Lung (tissue), 12 donors: ENCODE results near the gene PRKAG1. TPM values are rescaled to one million over a fixed set of nuclear protein-coding genes. Genes with fewer than 3 reads are reported as not detected.

Experiments
- ATAC-seq: fragments of 200-7000 bp; cut with Tn5 transposase; one replicate; pipeline ENCODE4 v1.9.1; 2020; ENCODE audit warnings: moderate number of reproducible peaks; ENCODE audit not compliant: insufficient read depth, low FRiP score
- DNase-seq, 3 donors: peaks; one replicate each; pipeline ENCODE4 v3.0.0-alpha.2; 2013 to 2017
- H3K27ac ChIP-seq, 2 donors: one replicate each; pipeline ENCODE4 v1.5.1; 2013; ENCODE audit warnings: mild to moderate bottlenecking in 2 of 2, moderate library complexity in 2 of 2, control low read depth in 1 of 2, inconsistent platforms in 1 of 2, low read depth in 1 of 2, low read length in 1 of 2
- H3K27me3 ChIP-seq, 3 donors: one replicate each; pipeline ENCODE4 v1.5.1; 2013; ENCODE audit warnings: low read length in 2 of 3; ENCODE audit not compliant: control insufficient read depth in 3 of 3, insufficient read depth in 3 of 3
- H3K36me3 ChIP-seq, 4 donors: one replicate each; pipeline ENCODE4 v1.5.1; 2013; ENCODE audit warnings: low read length in 4 of 4, mild to moderate bottlenecking in 1 of 4, moderate library complexity in 1 of 4; ENCODE audit not compliant: control insufficient read depth in 4 of 4, insufficient read depth in 4 of 4
- H3K4me1 ChIP-seq, 5 donors: one replicate each; pipeline ENCODE4 v1.5.1; 2013; ENCODE audit warnings: low read length in 5 of 5, mild to moderate bottlenecking in 2 of 5, moderate library complexity in 1 of 5; ENCODE audit not compliant: control insufficient read depth in 5 of 5, insufficient read depth in 5 of 5
- H3K4me3 ChIP-seq: one replicate; pipeline ENCODE4 v1.5.1; 2013; ENCODE audit warnings: mild to moderate bottlenecking, control low read depth, moderate library complexity
- H3K9ac ChIP-seq, 2 donors: one replicate each; pipeline ENCODE4 v1.5.1; 2013; ENCODE audit warnings: low read length in 2 of 2, control low read depth in 1 of 2; ENCODE audit not compliant: insufficient read depth in 1 of 2
- H3K9me3 ChIP-seq, 4 donors: one replicate each; pipeline ENCODE4 v1.5.1; 2013; ENCODE audit warnings: low read length in 3 of 4, mild to moderate bottlenecking in 1 of 4, moderate library complexity in 1 of 4; ENCODE audit not compliant: control insufficient read depth in 4 of 4, insufficient read depth in 3 of 4
- CTCF ChIP-seq: IDR thresholded peaks from 2 replicates; pipeline ENCODE4 v1.5.1; 2012; ENCODE audit warnings: mild to moderate bottlenecking; ENCODE audit errors: control extremely low read depth, extremely low read depth
- WGBS, 2 donors: extraction: QIAGEN DNeasy Blood & Tissue Kit; methylation state at CpG; one replicate each; pipeline ENCODE4 v1.1.7; 2013; 5-methylcytosine and 5-hydroxymethylcytosine counted together
- polyA plus RNA-seq, 2 donors: library from polyadenylated mRNA; stranded (reverse); fragments of 200-250 nt; gene quantifications; one replicate each; pipeline ENCODE4 v1.2.1, GENCODE V29; 2013
- total RNA-seq, 2 donors: library from RNA; depleted of rRNA in 1 of 2; stranded (reverse); fragments of >200 nt in 1 of 2; gene quantifications; one replicate each; pipeline ENCODE4 v1.2.1, GENCODE V29; 2014 to 2021
- donor health status: control.
- donor health status: control.
- donor health status: Bipolar disorder and iron deficiency.
- donor health status: healthy.
- donor health status: DM: yes; HTN: yes; CAD: no.

The PRKAG1 gene
- total and polyA plus RNA-seq, 4 donors, result 33.1 to 54.5 (median 49.6) TPM

GRCh38 chr12:49014547-49014946 lies 4.0 kb downstream of the PRKAG1 start:
- no peaks in the 10 kb centered on the region for H3K27me3 ChIP-seq
- ATAC-seq (no peak), DNase-seq (peak in 2 of 3 donors; percentile 26 to 27)
- no peak for TF ChIP-seq CTCF
- H3K36me3 ChIP-seq, result peaks cover 9 to 17% (median 10%) of the 10 kb centered on the region in 4 donors
- H3K4me3 ChIP-seq, result no peak overlapping the region
- WGBS, 2 donors, result 71 to 81% methylated on average over 1 of the region's 1 CpG
- no peaks in the 10 kb centered on the region for H3K9me3 ChIP-seq
- peaks cover 0 to 12% (median 4%) of the 10 kb centered on the region in 5 donors for H3K4me1 ChIP-seq
- no peak overlapping the region for H3K27ac ChIP-seq
- no peak overlapping the region for H3K9ac ChIP-seq

- WGBS, 2 donors, result 88 to 97% methylated on average over 3 of the region's 3 CpGs
- TF ChIP-seq CTCF, result no peak
- Histone ChIP-seq H3K4me3 (no peak overlapping the region), H3K9me3 (no peaks in the 10 kb centered on the region), H3K9ac (no peak overlapping the region), H3K27ac (no peak overlapping the region), H3K27me3 (no peaks in the 10 kb centered on the region), H3K36me3 (peaks cover 9 to 17% (median 11%) of the 10 kb centered on the region in 4 donors), H3K4me1 (peaks cover 0 to 8% (median 2%) of the 10 kb centered on the region in 5 donors)
- ATAC-seq, result no peak
- DNase-seq, result no peak
These were observed 5.1 kb downstream of the PRKAG1 start for GRCh38 chr12:49013428-49013827.

- Histone ChIP-seq H3K27me3 (no peaks in the 10 kb centered on the region), H3K4me1 (peaks cover 0 to 7% (median 2%) of the 10 kb centered on the region in 5 donors), H3K27ac (no peak overlapping the region), H3K9me3 (no peaks in the 10 kb centered on the region), H3K4me3 (no peak overlapping the region), H3K36me3 (peaks cover 7 to 18% (median 11%) of the 10 kb centered on the region in 4 donors), H3K9ac (no peak overlapping the region)
- no peak for TF ChIP-seq CTCF
- no peak for DNase-seq
- ATAC-seq, result no peak
These were observed 5.8 kb downstream of the PRKAG1 start for GRCh38 chr12:49012739-49013138.

GRCh38 chr12:49010092-49010668 lies 8.4 kb downstream of the PRKAG1 start:
- H3K4me3 ChIP-seq, result no peak overlapping the region
- DNase-seq (no peak), ATAC-seq (no peak)
- TF ChIP-seq CTCF, result no peak
- WGBS, 2 donors, result 80 to 90% methylated on average over 3 of the region's 3 CpGs
- no peak overlapping the region for H3K27ac ChIP-seq
- H3K9me3 ChIP-seq, result no peaks in the 10 kb centered on the region
- no peaks in the 10 kb centered on the region for H3K4me1 ChIP-seq
- H3K36me3 ChIP-seq, result peaks cover 7 to 21% (median 14%) of the 10 kb centered on the region in 4 donors
- no peak overlapping the region for H3K9ac ChIP-seq
- no peaks in the 10 kb centered on the region for H3K27me3 ChIP-seq
